AG20443 (cell line): ENCODE data around the gene ZNF774.
"Not testable (repeated sequence)": the region's sequence is repeated elsewhere in the genome, so short reads cannot be mapped to it uniquely, and the experiment has no call there.

ENCODE experiments used
- DNase-seq: peaks from one replicate; pipeline ENCODE4 v3.0.0; 2012; ENCODE audit warnings: low spot score, mixed read lengths

Gene ZNF774

GRCh38 chr15:90345857-90346256 is 6.2 kb upstream of the ZNF774 start:
- DNase-seq = no peak

GRCh38 chr15:90347431-90348065 is 4.5 kb upstream of the ZNF774 start:
- not testable (repeated sequence) for DNase-seq

- DNase-seq = no peak
These were observed 3.6 kb upstream of the ZNF774 start for GRCh38 chr15:90348456-90348855.

- no peak for DNase-seq
These were observed 3.0 kb upstream of the ZNF774 start for GRCh38 chr15:90349072-90349471.

- DNase-seq = no peak
These were observed 2.3 kb upstream of the ZNF774 start for GRCh38 chr15:90349821-90350220.

GRCh38 chr15:90351479-90352106 is 491 bp upstream of the ZNF774 start:
- DNase-seq = no peak

- DNase-seq = peak; percentile 23
These were observed 2.9 kb downstream of the ZNF774 start for GRCh38 chr15:90354986-90355385.

GRCh38 chr15:90358124-90359033 is 6.3 kb downstream of the ZNF774 start:
- peak; percentile 13 for DNase-seq

- DNase-seq = no peak
These were observed 8.7 kb downstream of the ZNF774 start for GRCh38 chr15:90360746-90361145.

- DNase-seq = peak; percentile 82
These were observed 10.8 kb downstream of the ZNF774 start for GRCh38 chr15:90362936-90363212.

- DNase-seq = peak; percentile 38
These were observed 12.2 kb downstream of the ZNF774 start for GRCh38 chr15:90364251-90364650.

GRCh38 chr15:90365414-90366055 is 13.5 kb downstream of the ZNF774 start:
- DNase-seq = no peak

- DNase-seq = peak; percentile 48
These were observed 15.5 kb downstream of the ZNF774 start for GRCh38 chr15:90367576-90367975.

- DNase-seq = no peak
These were observed 23.0 kb downstream of the ZNF774 start for GRCh38 chr15:90375071-90375470.

GRCh38 chr15:90376789-90377188 is 24.7 kb downstream of the ZNF774 start:
- no peak for DNase-seq

- DNase-seq = no peak
These were observed 27.2 kb downstream of the ZNF774 start for GRCh38 chr15:90379263-90379662.

- DNase-seq = no peak
These were observed 29.4 kb downstream of the ZNF774 start for GRCh38 chr15:90381515-90381914.

GRCh38 chr15:90382320-90382719 is 30.2 kb downstream of the ZNF774 start:
- DNase-seq = no peak

GRCh38 chr15:90386221-90386620 is 34.1 kb downstream of the ZNF774 start:
- DNase-seq = no peak

- DNase-seq = peak; percentile 99
These were observed 35.7 kb downstream of the ZNF774 start, which contains the start of gene IQGAP1 for GRCh38 chr15:90387534-90388461. TSS of gene IQGAP1 (plus strand) at chr15:90388242. CDS start at chr15:90388342, 100 bp downstream.
